Activated CD8-positive, alpha-beta memory T cell treated with anti-CD3 and anti-CD28 coated beads for 36 hours (primary cell): ENCODE measurements around the gene C2orf92. TPM values are rescaled to one million over a fixed set of nuclear protein-coding genes. Genes with fewer than 3 reads are reported as not detected.
"Not testable (repeated sequence)": the region's sequence is repeated elsewhere in the genome, so short reads cannot be mapped to it uniquely, and the experiment has no call there.

Experiments used
- CTCF ChIA-PET: fragments of 350-600 bp; sonication (Branson Sonifier 250); formaldehyde crosslinking; loops from one replicate; lab custom pipeline; 2021; ENCODE audit warnings: antibody characterized with exemption; lab: Charles Lee
- POLR2A ChIA-PET: fragments of 350-600 bp; sonication (Branson Sonifier 250); formaldehyde crosslinking; loops from one replicate; lab custom pipeline; 2021; ENCODE audit warnings: antibody characterized with exemption; lab: Charles Lee
- total RNA-seq, 2 experiments: library from RNA; stranded (reverse); gene quantifications; one replicate each; pipeline ENCODE4 v1.2.3, GENCODE V29; 2021

The C2orf92 gene
- total RNA-seq, result 1 to 10 TPM; 6.7 to 6.8 TPM

DNA sequence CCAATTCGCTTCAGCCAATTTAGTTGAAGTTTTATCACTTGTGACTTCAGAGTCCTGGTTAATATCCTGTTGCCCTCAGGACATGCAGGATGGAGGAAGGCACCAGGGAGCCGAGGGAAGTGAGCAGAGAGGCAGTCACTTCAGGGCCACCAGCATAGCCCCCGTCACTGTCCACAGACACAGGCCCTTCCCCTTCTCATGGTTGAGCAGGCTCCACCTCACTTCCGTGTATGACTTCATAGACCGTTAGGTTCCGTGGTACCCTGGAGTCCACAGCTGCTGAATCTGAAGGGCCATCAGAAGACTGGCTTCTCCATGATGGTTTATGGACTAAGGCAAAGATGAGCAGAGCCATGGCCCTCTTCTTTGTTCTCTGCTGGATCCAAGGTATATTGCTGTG, at the start of gene C2orf92:
TSS of gene C2orf92 (plus strand) at position 266 of the 400 bp plus-strand sequence. CDS start at position 342, 76 bp downstream.
- CTCF ChIA-PET, result no interaction called here
- POLR2A ChIA-PET, result no interaction called here

DNA sequence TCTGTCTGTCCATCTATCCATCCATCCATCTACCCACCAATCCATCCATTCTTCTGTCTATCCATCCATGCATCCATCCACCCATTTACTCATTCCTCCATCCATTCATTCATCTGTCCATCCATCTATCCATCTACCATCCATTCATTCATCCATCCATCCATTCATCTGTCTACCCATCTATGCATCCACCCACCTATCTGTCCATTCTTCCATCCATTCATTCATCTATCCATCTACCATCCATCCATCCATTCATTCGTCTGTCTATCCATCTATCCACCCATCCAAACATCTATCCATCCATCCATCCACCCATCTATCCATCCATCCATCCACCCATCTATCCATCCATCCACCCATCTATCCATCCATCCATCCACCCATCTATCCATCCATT, 49.0 kb upstream of the C2orf92 start:
- POLR2A ChIA-PET, CTCF ChIA-PET: not testable (repeated sequence)

DNA sequence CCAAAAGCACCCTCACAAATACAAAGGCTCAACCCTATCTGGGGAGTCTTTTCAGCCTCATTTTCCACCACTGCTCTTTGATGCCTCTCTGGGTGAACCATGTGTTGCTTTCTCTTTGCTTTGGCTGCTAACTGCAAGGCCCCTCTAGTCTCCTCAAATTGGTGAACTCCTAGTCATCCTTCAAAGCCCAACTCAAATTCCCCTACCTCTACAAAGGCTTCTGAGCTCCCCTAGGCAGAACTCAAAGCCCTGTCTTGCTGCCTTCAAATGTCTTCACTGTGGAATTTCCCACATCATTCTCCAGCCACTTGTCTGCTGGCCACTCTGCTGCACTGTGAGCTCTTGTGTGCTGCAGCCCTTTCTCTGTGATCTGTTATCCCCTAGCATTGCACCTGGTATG, 46.5 kb upstream of the C2orf92 start:
- POLR2A ChIA-PET, CTCF ChIA-PET: not testable (repeated sequence)

- POLR2A ChIA-PET, CTCF ChIA-PET: not testable (repeated sequence)
Observed at GRCh38 chr2:97625354-97626048, 44.0 kb upstream of the C2orf92 start.

DNA sequence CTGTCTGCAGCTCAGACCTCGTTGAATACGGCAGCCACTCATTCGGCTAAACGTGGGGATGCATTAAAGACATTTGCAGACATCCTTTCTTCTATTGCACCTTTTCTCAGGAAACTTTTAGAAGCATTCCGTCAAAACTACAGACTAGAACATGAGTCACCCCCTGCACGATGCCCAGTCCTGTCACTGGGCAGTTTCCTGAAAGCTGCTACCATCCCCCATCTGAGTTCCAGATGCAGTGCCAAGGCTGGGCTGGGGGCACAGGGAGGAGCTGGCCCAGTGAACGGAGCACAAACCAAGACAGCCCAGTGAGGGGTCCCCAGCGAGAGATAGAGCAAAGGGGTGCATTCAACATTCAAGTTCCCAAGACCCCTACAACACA, 43.5 kb upstream of the C2orf92 start:
- CTCF ChIA-PET, POLR2A ChIA-PET: not testable (repeated sequence)

DNA sequence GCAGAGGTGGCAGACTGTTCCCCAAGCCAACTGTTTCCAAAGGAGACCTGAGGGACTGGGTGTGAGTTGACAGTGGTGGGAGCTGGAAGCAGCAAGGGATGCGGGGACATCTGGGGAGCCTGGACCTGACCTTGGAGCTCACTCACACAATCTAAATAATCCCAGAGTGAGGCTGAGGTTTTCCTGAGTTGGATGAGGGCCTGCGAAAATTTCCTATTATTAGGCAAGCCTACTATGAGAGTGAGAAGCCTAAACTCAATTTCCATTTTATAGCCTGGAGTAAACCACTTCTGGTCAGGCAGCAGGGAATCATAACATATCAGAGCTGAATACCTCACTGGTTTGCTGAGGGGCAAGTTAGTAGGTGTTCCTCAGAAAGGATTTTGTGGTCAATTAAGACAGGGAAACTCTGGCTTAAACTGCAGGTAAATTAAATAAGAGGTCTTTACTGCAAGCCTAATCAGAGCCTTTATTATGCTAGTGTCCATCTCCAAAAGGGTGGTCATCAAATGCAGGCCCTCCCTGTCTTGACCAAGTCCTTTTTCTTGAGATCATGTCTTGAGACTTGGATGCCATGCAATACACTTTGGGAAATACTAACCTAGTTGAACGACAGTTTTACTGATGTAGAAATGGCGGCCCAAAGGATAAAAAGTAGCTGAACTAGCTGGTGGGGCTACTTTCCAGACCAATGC, 25.3 kb upstream of the C2orf92 start:
- POLR2A ChIA-PET, result no interaction called here
- CTCF ChIA-PET, result interaction anchor here (0.9 to 2.5 kb wide), 2 partner anchors 54 to 56 kb away, joined by 3 to 14 read pairs; no protein-coding TSS in a partner anchor

- POLR2A ChIA-PET, result interaction anchor here (0.6 to 10.0 kb wide), 7 partner anchors 10 to 1437 kb away, joined by 3 to 148 read pairs (median 5); partner anchors contain the start of genes ACTR1B, STARD7 and ZAP70
- CTCF ChIA-PET, result interaction anchor here (0.7 to 2.7 kb wide), 7 partner anchors 11 to 69 kb away, joined by 4 to 28 read pairs (median 11); partner anchors contain the start of genes ACTR1B and ANKRD36B
Observed at GRCh38 chr2:97645112-97645694, 24.3 kb upstream of the C2orf92 start.

DNA sequence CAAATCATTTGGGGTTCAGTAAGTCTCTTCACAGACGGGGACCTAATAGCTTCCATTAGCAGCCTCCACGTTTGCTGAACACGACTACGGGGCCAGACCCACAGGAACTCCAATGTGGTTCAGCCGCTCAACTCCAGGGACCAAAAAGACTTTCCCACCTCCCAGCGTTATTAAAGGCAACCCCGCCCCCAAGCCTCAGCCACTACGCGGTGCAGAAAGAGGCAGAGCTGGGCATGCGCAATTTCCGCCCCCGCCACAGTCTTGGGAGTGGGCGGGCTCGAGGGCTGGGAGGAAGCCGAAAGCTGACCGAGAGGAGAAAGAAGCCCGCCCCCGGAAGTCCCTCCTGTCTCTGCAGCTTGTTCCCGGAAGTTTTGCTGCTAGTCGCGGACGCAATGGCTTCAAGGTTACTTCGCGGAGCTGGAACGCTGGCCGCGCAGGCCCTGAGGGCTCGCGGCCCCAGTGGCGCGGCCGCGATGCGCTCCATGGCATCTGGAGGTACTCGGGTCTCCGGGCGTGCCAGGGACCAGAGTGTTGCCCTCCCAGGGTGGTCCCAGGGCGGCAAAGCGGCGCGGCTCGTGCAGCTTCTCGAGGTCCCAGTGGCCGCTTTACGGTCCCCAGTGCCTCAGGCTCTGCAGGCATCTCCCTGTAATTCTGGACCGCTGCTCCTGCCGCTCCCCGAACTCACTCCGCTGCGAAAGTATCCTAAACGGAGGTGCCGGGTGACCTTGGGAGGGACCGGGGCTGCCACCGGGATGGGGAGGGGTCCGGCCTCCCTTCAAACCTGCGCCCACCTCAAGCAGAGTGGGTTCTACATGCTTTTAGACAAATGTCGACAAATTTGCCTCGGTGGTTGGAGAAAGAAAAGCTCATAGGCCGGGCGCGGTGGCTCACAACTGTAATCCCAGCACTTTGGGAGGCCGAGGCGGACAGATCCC, 23.6 kb upstream of the C2orf92 start, which contains the start of gene COX5B:
TSS of gene COX5B (plus strand) at position 368 of the 935 bp plus-strand sequence. CDS start at position 393, 25 bp downstream.
- ChIA-PET POLR2A (interaction anchor here (0.6 to 10.0 kb wide), 7 partner anchors 9 to 1437 kb away, joined by 3 to 148 read pairs (median 5); partner anchors contain the start of genes ACTR1B, STARD7 and ZAP70), CTCF (interaction anchor here (0.7 to 2.7 kb wide), 10 partner anchors 10 to 102 kb away, joined by 3 to 28 read pairs (median 7); partner anchors contain the start of genes ACTR1B, ANKRD36B and ZAP70)

- CTCF ChIA-PET, result interaction anchor here (1.3 to 2.7 kb wide), 7 partner anchors 11 to 101 kb away, joined by 3 to 28 read pairs (median 11); partner anchors contain the start of genes ACTR1B and ZAP70
- POLR2A ChIA-PET, result interaction anchor here (1.6 to 10.0 kb wide), 2 partner anchors 15 to 41 kb away, joined by 6 to 148 read pairs; partner anchors contain the start of gene ACTR1B
Observed at GRCh38 chr2:97646977-97647376, 22.5 kb upstream of the C2orf92 start.

DNA sequence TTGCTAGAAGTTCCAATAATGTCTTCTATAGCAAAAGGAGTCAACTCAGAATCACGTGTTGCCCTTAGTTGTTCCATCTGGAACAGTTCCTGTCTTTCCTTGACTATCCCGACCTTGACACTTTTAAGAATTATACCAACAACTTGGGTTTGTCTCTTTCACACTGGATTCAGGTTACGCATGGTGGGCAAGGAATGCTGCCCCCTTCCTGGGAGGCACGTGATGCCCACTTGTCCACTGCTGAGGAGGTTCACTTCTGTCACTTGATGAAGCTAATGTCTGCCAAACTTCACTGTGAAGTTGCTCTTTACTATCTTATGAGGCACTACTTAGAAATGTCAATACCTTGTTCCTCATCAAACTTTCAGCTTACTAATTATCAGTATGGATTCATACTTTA, 18.4 kb upstream of the C2orf92 start:
- ChIA-PET CTCF (interaction anchor here (1.5 to 1.8 kb wide), 2 partner anchors 11 to 46 kb away, joined by 4 to 10 read pairs; no protein-coding TSS in a partner anchor), POLR2A (interaction anchor here (10.0 kb wide), 1 partner anchor 11 kb away, joined by 148 read pairs; the partner anchor contains the start of gene ACTR1B)

DNA sequence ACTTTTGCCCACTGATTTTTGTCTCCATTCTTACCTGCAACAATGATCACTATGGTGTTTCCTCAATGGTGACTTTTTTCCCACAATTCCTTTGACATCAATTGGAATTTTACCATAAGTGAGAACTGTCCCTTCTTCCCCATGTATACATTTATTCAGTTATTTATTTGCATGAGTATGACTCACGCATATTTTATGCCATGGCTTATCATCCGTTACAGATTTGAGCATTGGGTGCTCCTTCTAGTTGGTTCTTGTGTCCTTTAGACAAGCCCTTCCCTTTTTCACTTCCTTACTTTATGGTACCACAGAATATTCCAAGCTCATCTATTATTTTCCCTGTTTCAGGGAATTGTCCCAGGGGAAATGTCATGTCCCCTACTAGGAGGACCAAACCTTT, 16.0 kb upstream of the C2orf92 start:
- POLR2A ChIA-PET, result interaction anchor here (10.0 kb wide), 1 partner anchor 9 kb away, joined by 148 read pairs; the partner anchor contains the start of gene ACTR1B
- CTCF ChIA-PET, result interaction anchor here (0.6 to 1.4 kb wide), 3 partner anchors 9 to 21 kb away, joined by 3 read pairs; no protein-coding TSS in a partner anchor

DNA sequence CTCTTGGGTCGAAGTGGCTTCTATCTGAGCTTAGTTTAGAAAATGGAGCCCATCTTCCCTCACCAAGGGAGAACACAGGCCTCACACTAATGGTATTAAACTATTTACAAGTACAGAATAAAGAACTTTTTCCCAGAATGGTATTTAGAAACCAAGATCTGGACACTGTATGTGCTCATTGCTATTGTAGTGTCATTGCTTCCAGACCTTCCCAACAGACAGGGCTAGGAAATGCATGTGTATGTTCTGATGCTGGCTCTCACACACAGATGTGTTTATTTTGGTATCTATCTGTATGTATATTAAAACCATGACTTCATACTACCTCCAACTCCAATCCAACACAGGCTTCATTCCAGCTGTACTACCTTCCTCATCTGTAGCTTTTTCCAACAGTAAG, 15.6 kb upstream of the C2orf92 start:
- ChIA-PET POLR2A (interaction anchor here (2.0 to 10.0 kb wide), 2 partner anchors 8 kb away, joined by 5 to 148 read pairs; partner anchors contain the start of genes ACTR1B and COX5B), CTCF (interaction anchor here (0.6 to 1.4 kb wide), 2 partner anchors 9 to 12 kb away, joined by 3 read pairs; no protein-coding TSS in a partner anchor)

DNA sequence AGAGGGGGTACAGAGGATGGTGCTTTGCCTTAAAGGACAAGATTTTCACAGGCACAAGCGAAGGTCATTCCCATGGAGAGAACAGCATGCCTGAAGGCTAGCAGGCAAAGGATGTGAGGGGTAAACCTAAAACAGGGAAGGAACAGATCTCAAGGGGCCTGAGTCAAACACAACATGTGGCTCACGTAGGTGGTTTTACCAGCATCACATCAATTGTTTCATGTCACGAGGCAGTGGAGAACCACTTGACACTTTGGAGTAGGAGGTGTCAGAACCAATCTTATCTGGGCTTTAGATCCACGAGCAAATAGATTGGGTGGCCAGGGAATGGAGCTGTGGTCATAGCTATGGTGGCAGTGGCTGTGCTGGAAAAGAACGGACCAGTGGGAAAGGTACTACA, 15.2 kb upstream of the C2orf92 start:
- ChIA-PET CTCF (interaction anchor here (1.4 kb wide), 1 partner anchor 8 kb away, joined by 3 read pairs; no protein-coding TSS in a partner anchor), POLR2A (interaction anchor here (2.0 to 10.0 kb wide), 2 partner anchors 8 to 9 kb away, joined by 5 to 148 read pairs; partner anchors contain the start of genes ACTR1B and COX5B)

GRCh38 chr2:97654791-97655190, 14.7 kb upstream of the C2orf92 start:
- POLR2A ChIA-PET, result interaction anchor here (2.0 kb wide), 1 partner anchor 9 kb away, joined by 5 read pairs; the partner anchor contains the start of gene COX5B
- CTCF ChIA-PET, result no interaction called here

DNA sequence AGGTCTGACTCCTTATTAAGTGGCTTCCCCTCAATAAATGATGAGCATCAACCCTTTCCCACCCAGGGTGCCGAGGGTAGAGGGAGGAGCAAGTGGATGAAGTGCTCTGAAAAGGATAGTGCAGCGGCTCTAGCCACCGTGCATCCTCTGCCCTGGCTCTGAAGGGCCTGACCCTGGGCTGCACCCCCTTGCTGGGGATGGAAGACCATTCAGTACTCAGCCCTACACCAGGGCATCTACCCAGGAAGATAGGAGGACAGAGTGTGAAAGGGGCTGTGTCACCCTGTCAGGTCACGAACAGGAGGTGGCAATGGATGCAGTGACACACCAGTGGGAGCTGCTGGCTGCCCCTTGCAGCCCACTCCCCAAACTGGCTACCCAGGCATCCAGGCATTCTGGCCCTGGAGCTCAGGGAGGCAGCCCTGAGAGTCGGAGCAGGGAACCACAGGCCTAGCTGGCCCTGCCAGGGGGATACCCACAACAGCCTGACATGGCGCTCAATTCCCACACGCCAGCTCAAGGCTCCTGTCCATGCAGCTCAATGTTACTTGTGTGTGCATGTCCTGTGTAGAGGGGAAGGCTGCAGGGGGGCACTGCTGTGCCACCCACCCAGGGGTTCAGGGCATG, 13.3 kb upstream of the C2orf92 start:
- POLR2A ChIA-PET, result no interaction called here
- CTCF ChIA-PET, result interaction anchor here (1.2 kb wide), 1 partner anchor 10 kb away, joined by 4 read pairs; the partner anchor contains the start of gene COX5B

- ChIA-PET CTCF (interaction anchor here (1.2 to 1.3 kb wide), 2 partner anchors 10 to 11 kb away, joined by 3 to 4 read pairs; partner anchors contain the start of gene COX5B), POLR2A (interaction anchor here (1.2 kb wide), 1 partner anchor 11 kb away, joined by 5 read pairs; the partner anchor contains the start of gene COX5B)
Observed at GRCh38 chr2:97656905-97657587, 12.5 kb upstream of the C2orf92 start.
